Glutamatergic neuron (in vitro differentiated cells): ENCODE results near the gene SYNGR3. TPM values are rescaled to one million over a fixed set of nuclear protein-coding genes. Genes with fewer than 3 reads are reported as not detected.

Source experiments
- DNase-seq: peaks from one replicate; pipeline ENCODE4 v3.0.0; 2022
- H3K27ac Mint-ChIP-seq: one replicate; pipeline ENCODE4 v1.8.0; 2020; ENCODE audit warnings: mild to moderate bottlenecking, mixed read lengths, inconsistent platforms; ENCODE audit not compliant: unreplicated experiment
- H3K27me3 Mint-ChIP-seq: one replicate; pipeline ENCODE4 v1.8.0; 2020; ENCODE audit warnings: mild to moderate bottlenecking, moderate library complexity, mixed read lengths, inconsistent platforms; ENCODE audit not compliant: unreplicated experiment
- H3K36me3 Mint-ChIP-seq: one replicate; pipeline ENCODE4 v1.8.0; 2020; ENCODE audit warnings: mild to moderate bottlenecking, mixed read lengths, inconsistent platforms; ENCODE audit not compliant: unreplicated experiment
- H3K4me1 Mint-ChIP-seq: one replicate; pipeline ENCODE4 v1.8.0; 2020; ENCODE audit warnings: mild to moderate bottlenecking, low read depth, mixed read lengths, inconsistent platforms; ENCODE audit not compliant: unreplicated experiment
- H3K4me3 Mint-ChIP-seq: one replicate; pipeline ENCODE4 v1.8.0; 2020; ENCODE audit warnings: mild to moderate bottlenecking, mixed read lengths, inconsistent platforms; ENCODE audit not compliant: unreplicated experiment
- H3K9me3 Mint-ChIP-seq: one replicate; pipeline ENCODE4 v1.8.0; 2020; ENCODE audit warnings: mild to moderate bottlenecking, moderate library complexity, mixed read lengths, inconsistent platforms; ENCODE audit not compliant: unreplicated experiment
- CTCF ChIP-seq: fragments of 200-600 bp; sonication (generic); IDR thresholded peaks from one replicate; pipeline ENCODE4 v1.5.0; 2021; ENCODE audit not compliant: partially characterized antibody, unreplicated experiment
- total RNA-seq: library from RNA; stranded (reverse); fragmentation: NEBNext Ultra II Directional; extraction: Animal tissue kit (Norgen Biotek cat#: 25700); gene quantifications from one replicate; pipeline ENCODE4 v1.2.1, GENCODE V29; 2021; ENCODE audit not compliant: unreplicated experiment

The SYNGR3 gene
- total RNA-seq, 1 donor from 2014 or later, result 45.7 TPM

GRCh38 chr16:1992704-1993317 lies 3.0 kb downstream of the SYNGR3 start:
- H3K27me3 Mint-ChIP-seq, result peaks cover 14% of the 10 kb centered on the region
- no peak overlapping the region for H3K4me3 Mint-ChIP-seq
- peaks cover 16% of the 10 kb centered on the region for H3K9me3 Mint-ChIP-seq
- peaks cover 5% of the 10 kb centered on the region for H3K4me1 Mint-ChIP-seq
- no peak overlapping the region for H3K27ac Mint-ChIP-seq
- no peak for TF ChIP-seq CTCF
- H3K36me3 Mint-ChIP-seq, result no peaks in the 10 kb centered on the region
- no peak for DNase-seq

GRCh38 chr16:1993731-1994131 lies 4.0 kb downstream of the SYNGR3 start:
- Mint-ChIP-seq H3K27ac (no peak overlapping the region), H3K4me1 (peaks cover 2% of the 10 kb centered on the region), H3K4me3 (no peak overlapping the region), H3K9me3 (peaks cover 12% of the 10 kb centered on the region), H3K36me3 (no peaks in the 10 kb centered on the region), H3K27me3 (peaks cover 13% of the 10 kb centered on the region)
- TF ChIP-seq CTCF, result no peak
- DNase-seq, result no peak

- DNase-seq, result no peak
- H3K36me3 Mint-ChIP-seq, result no peaks in the 10 kb centered on the region
- H3K9me3 Mint-ChIP-seq, result peaks cover 13% of the 10 kb centered on the region
- TF ChIP-seq CTCF, result no peak
- no peak overlapping the region for H3K27ac Mint-ChIP-seq
- H3K4me1 Mint-ChIP-seq, result no peaks in the 10 kb centered on the region
- H3K27me3 Mint-ChIP-seq, result peaks cover 7% of the 10 kb centered on the region
- H3K4me3 Mint-ChIP-seq, result no peak overlapping the region
Measured at GRCh38 chr16:1997494-1998359, 8.0 kb downstream of the SYNGR3 start.

GRCh38 chr16:1998360-1998835 lies 8.6 kb downstream of the SYNGR3 start:
- Mint-ChIP-seq H3K4me3 (no peak overlapping the region), H3K27me3 (peaks cover 7% of the 10 kb centered on the region), H3K36me3 (no peaks in the 10 kb centered on the region), H3K9me3 (peaks cover 13% of the 10 kb centered on the region), H3K27ac (no peak overlapping the region), H3K4me1 (no peaks in the 10 kb centered on the region)
- no peak for DNase-seq
- TF ChIP-seq CTCF, result no peak
